HepG2 (cell line): Measurements from ENCODE around the gene NKD1. TPM values are rescaled to one million over a fixed set of nuclear protein-coding genes. Genes with fewer than 3 reads are reported as not detected.

ENCODE experiments used
- ADNP ChIP-seq: sonication (generic); formaldehyde crosslinking; IDR thresholded peaks from 2 replicates; pipeline ENCODE4 v1.4.0; 2020; ENCODE audit warnings: missing genetic modification reagents
- AGO1 ChIP-seq: fragments of 200-400 bp; formaldehyde crosslinking; IDR thresholded peaks from 2 replicates; pipeline ENCODE4 v1.6.1; 2017; ENCODE audit warnings: mild to moderate bottlenecking, low read depth, low read length, moderate library complexity; ENCODE audit not compliant: poor library complexity, severe bottlenecking
- KLF12 ChIP-seq: sonication (generic); formaldehyde crosslinking; IDR thresholded peaks from 2 replicates; pipeline ENCODE4 v1.4.0; 2020; ENCODE audit warnings: missing genetic modification reagents, borderline replicate concordance
- KMT2B ChIP-seq: IDR thresholded peaks from 2 replicates; pipeline ENCODE4 v1.6.1; 2016; ENCODE audit warnings: missing genetic modification reagents, missing compliant biosample characterization
- NCOA5 ChIP-seq: sonication (generic); formaldehyde crosslinking; IDR thresholded peaks from 2 replicates; pipeline ENCODE4 v1.4.0; 2020; ENCODE audit warnings: missing genetic modification reagents
- PHF21A ChIP-seq: sonication (generic); formaldehyde crosslinking; IDR thresholded peaks from 2 replicates; pipeline ENCODE4 v1.5.0; 2020; ENCODE audit warnings: mild to moderate bottlenecking, missing genetic modification reagents
- RFX5 ChIP-seq: IDR thresholded peaks from 2 replicates; pipeline ENCODE4 v1.6.1; 2011; ENCODE audit warnings: low read depth, low read length, improper control_type of control experiment
- SMC3 ChIP-seq: IDR thresholded peaks from 2 replicates; pipeline ENCODE4 v1.6.1; 2011; ENCODE audit warnings: low read length, improper control_type of control experiment
- SMYD3 ChIP-seq: sonication (generic); formaldehyde crosslinking; IDR thresholded peaks from 2 replicates; pipeline ENCODE4 v1.8.1; 2023; ENCODE audit warnings: mild to moderate bottlenecking, missing genetic modification reagents
- SP140L ChIP-seq: sonication (generic); formaldehyde crosslinking; IDR thresholded peaks from 2 replicates; pipeline ENCODE4 v1.4.0; 2020; ENCODE audit warnings: missing genetic modification reagents, borderline replicate concordance
- SRF ChIP-seq: IDR thresholded peaks from 2 replicates; pipeline ENCODE4 v1.6.1; 2011; ENCODE audit warnings: mild to moderate bottlenecking, low read depth, low read length, moderate library complexity
- STAG1 ChIP-seq: sonication (generic); formaldehyde crosslinking; IDR thresholded peaks from 2 replicates; pipeline ENCODE4 v1.4.0; 2020; ENCODE audit warnings: missing genetic modification reagents
- TAF1 ChIP-seq: sonication (generic); formaldehyde crosslinking; IDR thresholded peaks from 2 replicates; pipeline ENCODE4 v1.4.0; 2020; ENCODE audit warnings: missing genetic modification reagents
- TOE1 ChIP-seq: sonication (generic); formaldehyde crosslinking; IDR thresholded peaks from 2 replicates; pipeline ENCODE4 v1.4.0; 2020; ENCODE audit warnings: mild to moderate bottlenecking, missing genetic modification reagents
- TOPORS ChIP-seq: sonication (generic); formaldehyde crosslinking; IDR thresholded peaks from 2 replicates; pipeline ENCODE4 v1.8.0; 2023; ENCODE audit warnings: mild to moderate bottlenecking, missing genetic modification reagents
- ZNF512B ChIP-seq: sonication (generic); formaldehyde crosslinking; IDR thresholded peaks from 2 replicates; pipeline ENCODE4 v1.5.1; 2020; ENCODE audit warnings: missing genetic modification reagents, mild to moderate bottlenecking, borderline replicate concordance
- ZNF549 ChIP-seq: sonication (generic); formaldehyde crosslinking; IDR thresholded peaks from 2 replicates; pipeline ENCODE4 v1.5.0; 2020; ENCODE audit warnings: missing genetic modification reagents
- ZNF720 ChIP-seq: sonication (generic); formaldehyde crosslinking; IDR thresholded peaks from 2 replicates; pipeline ENCODE4 v1.4.0; 2020; ENCODE audit warnings: missing genetic modification reagents
- ZNF782 ChIP-seq: sonication (generic); formaldehyde crosslinking; IDR thresholded peaks from 2 replicates; pipeline ENCODE4 v1.4.0; 2020; ENCODE audit warnings: missing genetic modification reagents, mild to moderate bottlenecking, borderline replicate concordance
- polyA plus RNA-seq, 8 experiments: library from polyadenylated mRNA; depleted of rRNA in 3 of 8; stranded (reverse) in 7 of 8; unstranded in 1 of 8; fragments of >200 nt; fragmentation: Illumina TruSeq in 4 of 8; extraction: Trizol in 4 of 8; gene quantifications; 2 replicates each; pipeline versions ENCODE4 v1.2.1 to v1.2.3, GENCODE V29; 2011 to 2016; ENCODE audit warnings: low read depth in 4 of 8, missing spikeins in 1 of 8, mixed read lengths in 1 of 8; ENCODE audit not compliant: insufficient read depth in 1 of 8
- total RNA-seq, 5 experiments: library from RNA; depleted of rRNA; stranded (reverse); fragments of >200 nt; fragmentation: Illumina TruSeq; extraction: Trizol; gene quantifications; 2 replicates each; pipeline ENCODE4 v1.2.3, GENCODE V29; 2016; ENCODE audit warnings: low read depth in 1 of 5
- TF ChIP-seq, protein P1 (sequence below): IDR thresholded peaks from 2 replicates; pipeline ENCODE4 v1.6.1; 2016; ENCODE audit warnings: missing compliant biosample characterization, missing genetic modification reagents, borderline replicate concordance
- TF ChIP-seq, protein P2 (sequence below): sonication (generic); formaldehyde crosslinking; IDR thresholded peaks from 2 replicates; pipeline ENCODE4 v1.8.0; 2022; ENCODE audit warnings: missing genetic modification reagents, low read depth, mild to moderate bottlenecking, borderline replicate concordance
- TF ChIP-seq, protein P3 (sequence below): IDR thresholded peaks from 2 replicates; pipeline ENCODE4 v1.6.1; 2016; ENCODE audit warnings: low read depth, control low read depth
- TF ChIP-seq, protein P4 (sequence below): sonication (generic); formaldehyde crosslinking; IDR thresholded peaks from 2 replicates; pipeline ENCODE4 v1.8.0; 2022; ENCODE audit warnings: missing genetic modification reagents, mild to moderate bottlenecking, borderline replicate concordance

NKD1 gene
- total and polyA plus RNA-seq, 2 of the 13 experiments (the other 11 are each of a cell fraction or from before 2014, with no cell fraction given): 70.4 to 121 TPM

- TF ChIP-seq ZNF512B: peak; percentile 97
- TF ChIP-seq PHF21A (CRISPR knock-in tag): peak; percentile 92
- peak; percentile 48; the same call in 1 of the 2 replicates for TF ChIP-seq TAF1 (CRISPR knock-in tag)
- peak; percentile 35; the same call in 1 of the 2 replicates for TF ChIP-seq SMYD3 (CRISPR knock-in tag)
- TF ChIP-seq ZNF720 (CRISPR knock-in tag): no peak
- TF ChIP-seq STAG1: peak; percentile 32
- TF ChIP-seq, protein P1, sequence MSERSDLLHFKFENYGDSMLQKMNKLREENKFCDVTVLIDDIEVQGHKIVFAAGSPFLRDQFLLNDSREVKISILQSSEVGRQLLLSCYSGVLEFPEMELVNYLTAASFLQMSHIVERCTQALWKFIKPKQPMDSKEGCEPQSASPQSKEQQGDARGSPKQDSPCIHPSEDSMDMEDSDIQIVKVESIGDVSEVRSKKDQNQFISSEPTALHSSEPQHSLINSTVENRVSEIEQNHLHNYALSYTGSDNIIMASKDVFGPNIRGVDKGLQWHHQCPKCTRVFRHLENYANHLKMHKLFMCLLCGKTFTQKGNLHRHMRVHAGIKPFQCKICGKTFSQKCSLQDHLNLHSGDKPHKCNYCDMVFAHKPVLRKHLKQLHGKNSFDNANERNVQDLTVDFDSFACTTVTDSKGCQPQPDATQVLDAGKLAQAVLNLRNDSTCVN (CRISPR knock-in tag): no peak; the same call in 1 of the 2 replicates
- no peak for TF ChIP-seq NCOA5 (CRISPR knock-in tag)
- 0 out of 2 replicates have a peak, but pooled peaks have one; percentile 6 for TF ChIP-seq SMC3
- TF ChIP-seq, protein P2, sequence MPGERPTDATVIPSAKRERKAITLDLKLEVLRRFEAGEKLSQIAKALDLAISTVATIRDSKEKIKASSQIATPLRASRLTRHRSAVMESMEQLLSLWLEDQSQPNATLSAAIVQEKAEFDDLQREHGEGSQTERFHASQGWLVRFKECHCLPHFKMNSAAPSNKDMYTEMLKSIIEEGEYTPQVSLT (CRISPR knock-in tag): no peak
- peak; percentile 70; the same call in 1 of the 2 replicates for TF ChIP-seq TOE1
- no peak for TF ChIP-seq RFX5
- no peak for TF ChIP-seq ADNP (CRISPR knock-in tag)
- TF ChIP-seq TOPORS (CRISPR knock-in tag): peak; percentile 36; the same call in 1 of the 2 replicates
- no peak for TF ChIP-seq ZNF782 (CRISPR knock-in tag)
- no peak for TF ChIP-seq KLF12
- TF ChIP-seq SRF: no peak
- TF ChIP-seq, protein P3, sequence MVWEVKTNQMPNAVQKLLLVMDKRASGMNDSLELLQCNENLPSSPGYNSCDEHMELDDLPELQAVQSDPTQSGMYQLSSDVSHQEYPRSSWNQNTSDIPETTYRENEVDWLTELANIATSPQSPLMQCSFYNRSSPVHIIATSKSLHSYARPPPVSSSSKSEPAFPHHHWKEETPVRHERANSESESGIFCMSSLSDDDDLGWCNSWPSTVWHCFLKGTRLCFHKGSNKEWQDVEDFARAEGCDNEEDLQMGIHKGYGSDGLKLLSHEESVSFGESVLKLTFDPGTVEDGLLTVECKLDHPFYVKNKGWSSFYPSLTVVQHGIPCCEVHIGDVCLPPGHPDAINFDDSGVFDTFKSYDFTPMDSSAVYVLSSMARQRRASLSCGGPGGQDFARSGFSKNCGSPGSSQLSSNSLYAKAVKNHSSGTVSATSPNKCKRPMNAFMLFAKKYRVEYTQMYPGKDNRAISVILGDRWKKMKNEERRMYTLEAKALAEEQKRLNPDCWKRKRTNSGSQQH (CRISPR knock-in tag): 0 out of 2 replicates have a peak, but pooled peaks have one; percentile 27
- TF ChIP-seq ZNF549 (CRISPR knock-in tag): no peak
- TF ChIP-seq KMT2B: 0 out of 2 replicates have a peak, but pooled peaks have one; percentile 21
- TF ChIP-seq, protein P4, sequence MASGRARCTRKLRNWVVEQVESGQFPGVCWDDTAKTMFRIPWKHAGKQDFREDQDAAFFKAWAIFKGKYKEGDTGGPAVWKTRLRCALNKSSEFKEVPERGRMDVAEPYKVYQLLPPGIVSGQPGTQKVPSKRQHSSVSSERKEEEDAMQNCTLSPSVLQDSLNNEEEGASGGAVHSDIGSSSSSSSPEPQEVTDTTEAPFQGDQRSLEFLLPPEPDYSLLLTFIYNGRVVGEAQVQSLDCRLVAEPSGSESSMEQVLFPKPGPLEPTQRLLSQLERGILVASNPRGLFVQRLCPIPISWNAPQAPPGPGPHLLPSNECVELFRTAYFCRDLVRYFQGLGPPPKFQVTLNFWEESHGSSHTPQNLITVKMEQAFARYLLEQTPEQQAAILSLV (CRISPR knock-in tag): no peak
- TF ChIP-seq SP140L (CRISPR knock-in tag): peak; percentile 91; the same call in 1 of the 2 replicates
- TF ChIP-seq AGO1: no peak
Measured at GRCh38 chr16:50520451-50521245, 27.5 kb upstream of the NKD1 start (continued).
